Measurements from ENCODE around the gene SUOX. TPM values are rescaled to one million over a fixed set of nuclear protein-coding genes. Genes with fewer than 3 reads are reported as not detected.

SUOX gene
- total RNA-seq, 1 experiment from 2014 or later: 20.7 TPM

DNA sequence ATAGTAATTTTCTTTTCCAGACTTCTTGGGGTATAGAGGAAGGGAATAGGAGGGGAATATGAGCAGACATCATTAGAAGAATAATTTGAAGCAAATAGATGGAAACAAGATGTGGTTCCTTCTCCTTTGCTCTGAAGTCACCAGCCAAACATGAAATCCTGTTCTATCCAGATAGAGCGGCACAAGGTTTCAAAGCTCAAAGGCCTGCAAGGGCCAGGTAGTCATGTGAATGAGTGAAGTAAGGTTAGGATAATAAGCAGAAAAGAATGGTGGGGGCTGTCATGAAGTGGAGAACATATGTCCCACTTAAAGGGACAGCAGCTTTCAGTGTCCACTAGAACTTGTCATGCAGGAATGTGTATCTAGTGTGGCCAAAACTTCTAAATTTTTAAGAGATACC is 21.3 kb downstream of the SUOX start:
- Histone ChIP-seq H3K36me3 (ENCODE audit: control insufficient read depth, insufficient read depth, low read length) (no peaks in the 10 kb centered on the region), H3K27me3 (ENCODE audit: control insufficient read depth, insufficient read depth, low read length) (no peaks in the 10 kb centered on the region), H3K4me1 (ENCODE audit: control insufficient read depth, insufficient read depth, low read length) (no peaks in the 10 kb centered on the region), H3K27ac (ENCODE audit: low read length) (no peak overlapping the region), H3K4me3 (ENCODE audit: low read depth in 2 of 2, low read length in 2 of 2) (no peak overlapping the region), H3K9me3 (ENCODE audit: control insufficient read depth, insufficient read depth, low read depth, low read length) (no peaks in the 10 kb centered on the region)
- no peak for DNase-seq (ENCODE audit: low read depth, low spot score)
- BruUV-seq (replicated peaks): no TSS peak
- ATAC-seq: no peak
- in situ Hi-C loops (cut with HindIII; ENCODE audit: low pct_unique_long_range_greater_than_20kb, low sequenced_read_pairs): no loop called here
- intact Hi-C loops (cut with micrococcal nuclease; ENCODE audit: unreplicated experiment): no loop called here
- TF ChIP-seq TCF7L2 (IDR thresholded peaks at IDR 0.05; ENCODE audit: low read depth, low read length) (no peak), POLR2AphosphoS5 (IDR thresholded peaks at IDR 0.05; ENCODE audit: low read depth, low read length) (no peak)
- POLR2A ChIA-PET: no interaction called here
- CTCF ChIA-PET: no interaction called here

DNA sequence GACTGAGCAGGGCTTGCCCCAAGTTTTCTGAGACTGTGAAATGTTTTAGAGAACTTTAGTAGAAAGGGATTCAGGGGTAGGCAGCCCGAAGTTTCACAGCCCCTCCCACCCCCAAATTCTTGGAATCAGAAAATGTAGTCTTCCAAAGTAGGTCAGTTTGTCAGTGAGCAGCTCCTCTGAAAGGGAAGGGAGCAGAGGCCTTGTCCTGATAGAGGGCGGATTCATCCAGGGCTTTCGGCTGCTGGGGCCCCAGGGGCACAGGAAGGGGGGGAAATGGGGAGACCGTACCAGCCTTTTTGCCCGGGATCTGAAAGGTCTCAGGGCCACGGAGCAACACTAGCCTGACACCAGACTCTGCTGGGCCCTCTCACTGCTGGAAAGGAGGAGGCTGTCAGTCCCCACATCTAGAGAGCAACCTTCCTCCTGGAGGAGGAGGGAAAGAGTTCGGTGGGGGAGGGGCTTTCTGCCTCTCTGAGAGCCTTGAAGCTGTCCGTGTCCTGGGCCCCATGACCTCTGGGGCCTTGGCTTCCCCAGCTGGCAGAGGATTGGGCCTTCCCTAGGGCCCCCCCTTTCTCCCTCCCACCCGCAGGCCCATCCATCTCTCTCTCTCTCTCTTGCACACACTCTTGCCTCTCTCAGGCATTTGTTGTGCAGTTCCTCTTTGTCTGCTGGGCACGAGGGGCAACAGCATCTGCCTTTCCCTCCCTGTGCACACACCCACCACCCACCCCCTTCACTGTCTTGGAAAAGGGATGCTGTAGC is 23.5 kb downstream of the SUOX start, which contains the start of gene IKZF4:
TSS of gene IKZF4 (plus strand) at position 621 of the 762 bp plus-strand sequence. CDS start 451 bp downstream, outside the sequence.
- POLR2A ChIA-PET: no interaction called here
- H3K27ac ChIP-seq (ENCODE audit: low read length): no peak within 1 kb of the TSS
- BruUV-seq (replicated peaks): no TSS peak
- ATAC-seq (peak; percentile 59), DNase-seq (ENCODE audit: low read depth, low spot score) (no peak)
- CTCF ChIA-PET: no interaction called here
- intact Hi-C loops (cut with micrococcal nuclease; ENCODE audit: unreplicated experiment): no loop called here
- H3K27me3 ChIP-seq (ENCODE audit: control insufficient read depth, insufficient read depth, low read length): no peaks in the 10 kb centered on the region
- H3K4me1 ChIP-seq (ENCODE audit: control insufficient read depth, insufficient read depth, low read length): no peaks in the 10 kb centered on the region
- H3K36me3 ChIP-seq (ENCODE audit: control insufficient read depth, insufficient read depth, low read length): no peaks in the 10 kb centered on the region
- H3K9me3 ChIP-seq (ENCODE audit: control insufficient read depth, insufficient read depth, low read depth, low read length): no peaks in the 10 kb centered on the region
- H3K4me3 ChIP-seq (ENCODE audit: low read depth in 2 of 2, low read length in 2 of 2): no peak within 1 kb of the TSS
- TF ChIP-seq SIN3A (IDR thresholded peaks at IDR 0.05; ENCODE audit: borderline replicate concordance, insufficient read depth, low read depth, low read length) (no peak), TCF7L2 (IDR thresholded peaks at IDR 0.05; ENCODE audit: low read depth, low read length) (no peak), POLR2AphosphoS5 (IDR thresholded peaks at IDR 0.05; ENCODE audit: low read depth, low read length) (no peak)
- TF ChIP-seq, protein P1, sequence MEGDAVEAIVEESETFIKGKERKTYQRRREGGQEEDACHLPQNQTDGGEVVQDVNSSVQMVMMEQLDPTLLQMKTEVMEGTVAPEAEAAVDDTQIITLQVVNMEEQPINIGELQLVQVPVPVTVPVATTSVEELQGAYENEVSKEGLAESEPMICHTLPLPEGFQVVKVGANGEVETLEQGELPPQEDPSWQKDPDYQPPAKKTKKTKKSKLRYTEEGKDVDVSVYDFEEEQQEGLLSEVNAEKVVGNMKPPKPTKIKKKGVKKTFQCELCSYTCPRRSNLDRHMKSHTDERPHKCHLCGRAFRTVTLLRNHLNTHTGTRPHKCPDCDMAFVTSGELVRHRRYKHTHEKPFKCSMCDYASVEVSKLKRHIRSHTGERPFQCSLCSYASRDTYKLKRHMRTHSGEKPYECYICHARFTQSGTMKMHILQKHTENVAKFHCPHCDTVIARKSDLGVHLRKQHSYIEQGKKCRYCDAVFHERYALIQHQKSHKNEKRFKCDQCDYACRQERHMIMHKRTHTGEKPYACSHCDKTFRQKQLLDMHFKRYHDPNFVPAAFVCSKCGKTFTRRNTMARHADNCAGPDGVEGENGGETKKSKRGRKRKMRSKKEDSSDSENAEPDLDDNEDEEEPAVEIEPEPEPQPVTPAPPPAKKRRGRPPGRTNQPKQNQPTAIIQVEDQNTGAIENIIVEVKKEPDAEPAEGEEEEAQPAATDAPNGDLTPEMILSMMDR (IDR thresholded peaks at IDR 0.05): no peak
- TF ChIP-seq, protein P2, sequence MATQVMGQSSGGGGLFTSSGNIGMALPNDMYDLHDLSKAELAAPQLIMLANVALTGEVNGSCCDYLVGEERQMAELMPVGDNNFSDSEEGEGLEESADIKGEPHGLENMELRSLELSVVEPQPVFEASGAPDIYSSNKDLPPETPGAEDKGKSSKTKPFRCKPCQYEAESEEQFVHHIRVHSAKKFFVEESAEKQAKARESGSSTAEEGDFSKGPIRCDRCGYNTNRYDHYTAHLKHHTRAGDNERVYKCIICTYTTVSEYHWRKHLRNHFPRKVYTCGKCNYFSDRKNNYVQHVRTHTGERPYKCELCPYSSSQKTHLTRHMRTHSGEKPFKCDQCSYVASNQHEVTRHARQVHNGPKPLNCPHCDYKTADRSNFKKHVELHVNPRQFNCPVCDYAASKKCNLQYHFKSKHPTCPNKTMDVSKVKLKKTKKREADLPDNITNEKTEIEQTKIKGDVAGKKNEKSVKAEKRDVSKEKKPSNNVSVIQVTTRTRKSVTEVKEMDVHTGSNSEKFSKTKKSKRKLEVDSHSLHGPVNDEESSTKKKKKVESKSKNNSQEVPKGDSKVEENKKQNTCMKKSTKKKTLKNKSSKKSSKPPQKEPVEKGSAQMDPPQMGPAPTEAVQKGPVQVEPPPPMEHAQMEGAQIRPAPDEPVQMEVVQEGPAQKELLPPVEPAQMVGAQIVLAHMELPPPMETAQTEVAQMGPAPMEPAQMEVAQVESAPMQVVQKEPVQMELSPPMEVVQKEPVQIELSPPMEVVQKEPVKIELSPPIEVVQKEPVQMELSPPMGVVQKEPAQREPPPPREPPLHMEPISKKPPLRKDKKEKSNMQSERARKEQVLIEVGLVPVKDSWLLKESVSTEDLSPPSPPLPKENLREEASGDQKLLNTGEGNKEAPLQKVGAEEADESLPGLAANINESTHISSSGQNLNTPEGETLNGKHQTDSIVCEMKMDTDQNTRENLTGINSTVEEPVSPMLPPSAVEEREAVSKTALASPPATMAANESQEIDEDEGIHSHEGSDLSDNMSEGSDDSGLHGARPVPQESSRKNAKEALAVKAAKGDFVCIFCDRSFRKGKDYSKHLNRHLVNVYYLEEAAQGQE (IDR thresholded peaks at IDR 0.05; ENCODE audit: insufficient read depth in 1 of 2, low read depth in 2 of 2, low read length in 1 of 2): no peak
- in situ Hi-C loops (cut with HindIII; ENCODE audit: low pct_unique_long_range_greater_than_20kb, low sequenced_read_pairs): no loop called here

DNA sequence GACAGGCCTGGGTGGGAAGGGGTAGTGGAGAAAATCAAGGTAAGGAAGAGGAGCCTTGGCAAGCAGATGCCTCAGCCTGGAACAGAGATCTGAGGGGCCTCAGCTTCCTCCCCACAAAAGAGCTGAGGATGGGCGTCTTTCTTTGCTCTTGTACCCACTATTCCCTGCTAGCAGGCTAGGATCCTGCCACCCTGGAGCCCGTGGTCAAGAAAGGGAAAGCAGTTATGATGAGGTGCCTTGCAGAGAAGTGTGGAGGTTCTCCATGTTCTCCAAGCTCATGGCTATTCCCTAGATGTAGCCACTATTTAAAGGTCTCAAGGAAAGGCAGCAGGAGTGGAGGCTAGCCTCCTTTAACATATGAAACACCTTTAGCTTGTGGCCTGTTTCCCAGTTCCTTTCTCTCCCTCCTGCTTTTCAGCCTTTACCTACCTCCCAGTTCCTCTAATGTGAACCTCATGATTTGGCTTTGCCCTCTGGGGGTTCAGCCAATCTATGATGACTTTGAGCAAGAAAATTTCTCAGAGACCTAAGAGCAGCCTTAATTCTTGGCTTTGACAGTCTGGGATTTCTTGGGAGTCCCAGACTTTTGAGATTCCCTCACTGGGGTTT is 24.9 kb downstream of the SUOX start:
- no peak for DNase-seq (ENCODE audit: low read depth, low spot score)

More for the DNA sequence above, 24.9 kb downstream of the SUOX start:
- no peaks in the 10 kb centered on the region for H3K27me3 ChIP-seq (ENCODE audit: control insufficient read depth, insufficient read depth, low read length)
- no peaks in the 10 kb centered on the region for H3K9me3 ChIP-seq (ENCODE audit: control insufficient read depth, insufficient read depth, low read depth, low read length)
- BruUV-seq (replicated peaks): no TSS peak
- no peak overlapping the region for H3K4me3 ChIP-seq (ENCODE audit: low read depth in 2 of 2, low read length in 2 of 2)
- intact Hi-C loops (cut with micrococcal nuclease; ENCODE audit: unreplicated experiment): no loop called here
- CTCF ChIA-PET: interaction anchor here (0.7 kb wide), 1 partner anchor 597 kb away, joined by 3 read pairs; no protein-coding TSS in a partner anchor
- no peak for ATAC-seq
- no peaks in the 10 kb centered on the region for H3K36me3 ChIP-seq (ENCODE audit: control insufficient read depth, insufficient read depth, low read length)
- no peak overlapping the region for H3K27ac ChIP-seq (ENCODE audit: low read length)
- TF ChIP-seq, protein P1 (IDR thresholded peaks at IDR 0.05): no peak
- TF ChIP-seq, protein P2 (IDR thresholded peaks at IDR 0.05; ENCODE audit: insufficient read depth in 1 of 2, low read depth in 2 of 2, low read length in 1 of 2): no peak
- TF ChIP-seq TCF7L2 (IDR thresholded peaks at IDR 0.05; ENCODE audit: low read depth, low read length) (no peak), POLR2AphosphoS5 (IDR thresholded peaks at IDR 0.05; ENCODE audit: low read depth, low read length) (no peak), SIN3A (IDR thresholded peaks at IDR 0.05; ENCODE audit: borderline replicate concordance, insufficient read depth, low read depth, low read length) (no peak)
- no peaks in the 10 kb centered on the region for H3K4me1 ChIP-seq (ENCODE audit: control insufficient read depth, insufficient read depth, low read length)
- POLR2A ChIA-PET: no interaction called here
- in situ Hi-C loops (cut with HindIII; ENCODE audit: low pct_unique_long_range_greater_than_20kb, low sequenced_read_pairs): no loop called here

Measured in Panc1 (cell line).